ENCODE measurements around the gene MYO1C. TPM values are rescaled to one million over a fixed set of nuclear protein-coding genes. Genes with fewer than 3 reads are reported as not detected.

Gene MYO1C
- total and polyA plus RNA-seq, 9 of the 15 experiments (the other 6 are each of a cell fraction or from before 2014, with no cell fraction given) = 0.46 to 32.5 (median 11.6) TPM

DNA sequence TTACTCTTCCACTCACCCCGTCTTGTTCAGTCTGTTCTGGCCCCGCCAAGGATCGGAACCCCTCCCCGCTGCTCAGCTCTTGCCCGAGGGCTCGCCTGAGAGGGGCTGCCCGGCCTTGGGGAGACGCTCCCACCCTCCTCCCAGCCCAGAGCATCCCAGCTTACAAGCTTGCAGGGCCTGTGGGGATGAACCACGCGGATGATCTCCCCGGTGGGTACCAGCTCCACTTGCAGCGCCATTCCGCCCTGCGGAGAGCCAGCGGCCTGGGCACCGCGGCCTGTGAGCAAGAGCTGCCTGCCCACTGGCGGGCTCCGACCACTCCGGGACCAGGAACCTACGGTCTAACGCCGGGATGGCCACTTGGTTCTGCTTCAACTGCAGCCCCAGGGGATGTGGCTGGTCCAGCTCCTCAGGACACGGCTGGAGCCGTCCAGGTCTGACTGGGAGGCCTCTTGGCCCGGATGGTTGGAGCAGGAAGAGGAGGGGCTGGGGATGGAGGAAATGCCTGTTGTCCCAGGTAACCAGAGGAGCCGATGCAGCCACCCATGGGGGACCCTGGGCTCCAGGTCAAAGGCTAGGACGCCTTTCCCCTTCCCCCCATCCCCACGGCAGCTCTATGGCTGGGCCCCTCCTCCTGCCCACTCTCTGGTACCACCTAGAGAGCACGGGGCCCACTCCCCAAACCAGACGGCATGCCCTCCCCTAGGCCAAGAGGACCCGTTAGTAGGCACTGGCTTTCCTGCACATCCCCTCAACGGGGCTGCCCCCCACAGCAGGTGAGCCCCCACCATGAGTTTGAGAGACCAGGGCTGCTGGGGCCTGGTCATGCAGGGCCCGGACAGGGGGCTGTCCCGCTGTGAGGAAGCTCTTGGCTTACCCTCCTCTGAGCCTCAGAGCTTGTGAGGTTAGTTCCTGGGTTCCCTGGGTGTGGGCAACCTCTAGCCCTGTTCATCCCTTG lies at the start of gene MYO1C (continued):
- no peak for TF ChIP-seq ZNF707 (CRISPR knock-in tag; conservative IDR thresholded peaks at IDR 0.05)
- TF ChIP-seq, protein P1, sequence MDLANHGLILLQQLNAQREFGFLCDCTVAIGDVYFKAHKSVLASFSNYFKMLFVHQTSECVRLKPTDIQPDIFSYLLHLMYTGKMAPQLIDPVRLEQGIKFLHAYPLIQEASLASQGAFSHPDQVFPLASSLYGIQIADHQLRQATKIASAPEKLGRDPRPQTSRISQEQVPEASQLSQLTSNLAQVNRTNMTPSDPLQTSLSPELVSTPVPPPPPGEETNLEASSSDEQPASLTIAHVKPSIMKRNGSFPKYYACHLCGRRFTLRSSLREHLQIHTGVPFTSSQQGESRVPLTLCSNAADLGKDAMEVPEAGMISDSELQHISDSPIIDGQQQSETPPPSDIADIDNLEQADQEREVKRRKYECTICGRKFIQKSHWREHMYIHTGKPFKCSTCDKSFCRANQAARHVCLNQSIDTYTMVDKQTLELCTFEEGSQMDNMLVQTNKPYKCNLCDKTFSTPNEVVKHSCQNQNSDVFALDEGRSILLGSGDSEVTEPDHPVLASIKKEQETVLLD (IDR thresholded peaks at IDR 0.05) = no peak
- TF ChIP-seq ZNF232 (CRISPR knock-in tag; IDR thresholded peaks at IDR 0.05) = no peak
- TF ChIP-seq, protein P2, sequence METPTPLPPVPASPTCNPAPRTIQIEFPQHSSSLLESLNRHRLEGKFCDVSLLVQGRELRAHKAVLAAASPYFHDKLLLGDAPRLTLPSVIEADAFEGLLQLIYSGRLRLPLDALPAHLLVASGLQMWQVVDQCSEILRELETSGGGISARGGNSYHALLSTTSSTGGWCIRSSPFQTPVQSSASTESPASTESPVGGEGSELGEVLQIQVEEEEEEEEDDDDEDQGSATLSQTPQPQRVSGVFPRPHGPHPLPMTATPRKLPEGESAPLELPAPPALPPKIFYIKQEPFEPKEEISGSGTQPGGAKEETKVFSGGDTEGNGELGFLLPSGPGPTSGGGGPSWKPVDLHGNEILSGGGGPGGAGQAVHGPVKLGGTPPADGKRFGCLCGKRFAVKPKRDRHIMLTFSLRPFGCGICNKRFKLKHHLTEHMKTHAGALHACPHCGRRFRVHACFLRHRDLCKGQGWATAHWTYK (CRISPR knock-in tag; IDR thresholded peaks at IDR 0.05) = no peak
- 0 out of 2 replicates have a peak, but pooled peaks have one; percentile 38 for TF ChIP-seq MED1 (CRISPR knock-in tag; IDR thresholded peaks at IDR 0.05; ENCODE audit: borderline replicate concordance)
- TF ChIP-seq, protein P3, sequence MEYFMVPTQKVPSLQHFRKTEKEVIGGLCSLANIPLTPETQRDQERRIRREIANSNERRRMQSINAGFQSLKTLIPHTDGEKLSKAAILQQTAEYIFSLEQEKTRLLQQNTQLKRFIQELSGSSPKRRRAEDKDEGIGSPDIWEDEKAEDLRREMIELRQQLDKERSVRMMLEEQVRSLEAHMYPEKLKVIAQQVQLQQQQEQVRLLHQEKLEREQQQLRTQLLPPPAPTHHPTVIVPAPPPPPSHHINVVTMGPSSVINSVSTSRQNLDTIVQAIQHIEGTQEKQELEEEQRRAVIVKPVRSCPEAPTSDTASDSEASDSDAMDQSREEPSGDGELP (CRISPR knock-in tag; IDR thresholded peaks at IDR 0.05; ENCODE audit: borderline replicate concordance) = peak; percentile 6; the same call in 1 of the 2 replicates
- no peak for TF ChIP-seq TCF3 (CRISPR knock-in tag; IDR thresholded peaks at IDR 0.05)
- TF ChIP-seq VEZF1 (CRISPR knock-in tag; IDR thresholded peaks at IDR 0.05) = no peak
- no peak for TF ChIP-seq RBM34 (IDR thresholded peaks at IDR 0.05; ENCODE audit: borderline replicate concordance, insufficient read depth, low read length)
- TF ChIP-seq RBFOX2 (IDR thresholded peaks at IDR 0.05; ENCODE audit: low read depth, low read length) = 0 out of 2 replicates have a peak, but pooled peaks have one; percentile 9
